Heart right ventricle (tissue), 16 donors: ENCODE data around the gene ADORA1. TPM values are rescaled to one million over a fixed set of nuclear protein-coding genes. Genes with fewer than 3 reads are reported as not detected.

Source experiments
- ATAC-seq, 8 donors: fragments of 200-7000 bp; cut with Tn5 transposase; one replicate each; pipeline ENCODE4 v1.9.1; 2020; ENCODE audit warnings: mild to moderate bottlenecking in 8 of 8, moderate library complexity in 8 of 8, moderate number of reproducible peaks in 1 of 8
- DNase-seq, 2 donors: peaks; one replicate each; pipeline ENCODE4 v3.0.0-alpha.2; 2020
- H3K27ac ChIP-seq, 10 donors: fragments of 200-600 bp; sonication (generic) in 2 of 10; one replicate each; pipeline versions ENCODE4 v1.5.0 to v1.8.0; 2020 to 2022; ENCODE audit warnings: mild to moderate bottlenecking in 3 of 10
- H3K27me3 ChIP-seq, 7 donors: fragments of 200-600 bp; one replicate each; pipeline ENCODE4 v1.8.0; 2021 to 2022; ENCODE audit warnings: mild to moderate bottlenecking in 2 of 7
- H3K36me3 ChIP-seq, 9 donors: fragments of 200-600 bp; sonication (generic) in 1 of 9; one replicate each; pipeline versions ENCODE4 v1.5.0 to v1.8.0; 2020 to 2022; ENCODE audit warnings: mild to moderate bottlenecking in 2 of 9
- H3K4me1 ChIP-seq, 9 donors: fragments of 200-600 bp; sonication (generic) in 1 of 9; one replicate each; pipeline versions ENCODE4 v1.5.0 to v1.8.0; 2020 to 2022; ENCODE audit warnings: mild to moderate bottlenecking in 4 of 9
- H3K4me3 ChIP-seq, 10 donors: fragments of 200-600 bp; sonication (generic) in 2 of 10; one replicate each; pipeline versions ENCODE4 v1.5.0 to v1.8.0; 2020 to 2022; ENCODE audit warnings: mild to moderate bottlenecking in 7 of 10, moderate library complexity in 2 of 10
- H3K9me3 ChIP-seq, 11 donors: fragments of 200-600 bp in 10 of 11; sonication (generic) in 2 of 11; one replicate each; pipeline versions ENCODE4 v1.5.0 to v1.8.0; 2013 to 2022; ENCODE audit warnings: mild to moderate bottlenecking in 2 of 11, control low read depth in 1 of 11, moderate library complexity in 1 of 11
- CTCF ChIP-seq, 9 donors: fragments of 200-600 bp; sonication (generic) in 2 of 9; IDR thresholded peaks; one replicate each; pipeline versions ENCODE4 v1.5.0 to v1.8.0; 2021 to 2022; ENCODE audit warnings: antibody characterized with exemption in 9 of 9, mild to moderate bottlenecking in 5 of 9, moderate library complexity in 1 of 9
- WGBS, 2 donors: extraction: QIAGEN DNeasy Blood & Tissue Kit; methylation state at CpG; one replicate each; pipeline ENCODE4 v1.1.7; 2013; ENCODE audit warnings: inconsistent platforms in 1 of 2; 5-methylcytosine and 5-hydroxymethylcytosine counted together
- intact Hi-C, 10 donors: fragments of 100-400 bp; cut with DNase I; formaldehyde crosslinking; loops; one replicate each; pipeline versions ENCODE4 v1.11.1 to v1.14.2; 2022
- polyA plus RNA-seq, 2 donors: library from polyadenylated mRNA; stranded (reverse); fragments of 200-250 nt; gene quantifications; one replicate each; pipeline ENCODE4 v1.2.3, GENCODE V29; 2013
- total RNA-seq, 10 donors: library from RNA; stranded (reverse); fragmentation: NEBNext Ultra II Directional in 3 of 10; extraction: Animal tissue kit (Norgen Biotek cat#: 25700) in 3 of 10; gene quantifications; one replicate each; pipeline versions ENCODE4 v1.2.1 to v1.2.4, GENCODE V29; 2021 to 2023
- donor health status: Arrhythmogenic right ventricular cardiomyopathy.
- donor health status: ischemic (EF 13 %, LVEDD 7.1; RV severe dilation, severe dysfunction).
- donor health status: healthy with polysubstance abuse.
- donor health status: DM: no; HTN: yes; CAD: no.
- donor health status: DM: no; HTN: no; CAD: no.
- donor health status: ischemic (EF 25% LVEDD 6.9; RV normal size, moderate dysfunction).
- donor health status: ischemic (EF 25% LVEDD 5.7; RV mildly dilated, moderate dysfunction).
- donor health status: healthy.
- donor health status: DM: yes; HTN: yes; CAD: no.
- donor health status: Ischemic cardiomyopathy.
- donor health status: ischemic (EF 35%, LVEDD 5.7; RV mildly dilated, moderate dysfunction).
- donor health status: nonischemic (EF 11% LVEDD 7.7; RV severe dilation, severe dysfunction).
- donor health status: DM: yes; HTN: yes; CAD: no.
- donor health status: PGD.
- donor health status: ischemic (EF 29% LVEDD 5.4; RV normal size, mild dysfunction).
- donor health status: nonischemic (EF 23%, LVEDD 6.1; RV moderate dilation, normal function).

Gene ADORA1
- total and polyA plus RNA-seq, 12 donors: 1.8 to 12.2 (median 8.9) TPM

- no peak overlapping the region for H3K4me3 ChIP-seq
- peaks cover 0 to 11% (median 6%) of the 10 kb centered on the region in 9 donors for H3K4me1 ChIP-seq
- TF ChIP-seq CTCF (IDR thresholded peaks at IDR 0.05): no peak
- no peaks in the 10 kb centered on the region for H3K36me3 ChIP-seq
- DNase-seq: no peak
- intact Hi-C loops: no loop called here
- H3K27ac ChIP-seq: no peak overlapping the region
- no peak for ATAC-seq
- 91 to 94% methylated on average over 13 of the region's 13 CpGs for WGBS, 2 donors
- no peaks in the 10 kb centered on the region for H3K9me3 ChIP-seq
- H3K27me3 ChIP-seq: peaks cover 0 to 3% (median 0%) of the 10 kb centered on the region in 7 donors
These were observed 18.0 kb downstream of the ADORA1 start for GRCh38 chr1:203145321-203146041.

GRCh38 chr1:203146042-203146369 is 18.5 kb downstream of the ADORA1 start:
- Histone ChIP-seq H3K27ac (no peak overlapping the region), H3K36me3 (no peaks in the 10 kb centered on the region), H3K4me3 (no peak overlapping the region), H3K4me1 (peaks cover 0 to 9% (median 1%) of the 10 kb centered on the region in 9 donors), H3K27me3 (peaks cover 0 to under 1% (median 0%) of the 10 kb centered on the region in 7 donors), H3K9me3 (no peaks in the 10 kb centered on the region)
- no peak for TF ChIP-seq CTCF (IDR thresholded peaks at IDR 0.05)
- 97 to 100% methylated on average over 2 of the region's 2 CpGs for WGBS, 2 donors
- intact Hi-C loops: no loop called here
- ATAC-seq (no peak), DNase-seq (no peak)

- TF ChIP-seq CTCF (IDR thresholded peaks at IDR 0.05): no peak
- Histone ChIP-seq H3K27me3 (no peaks in the 10 kb centered on the region), H3K4me3 (no peak overlapping the region), H3K4me1 (peaks cover 0 to 12% (median 0%) of the 10 kb centered on the region in 9 donors), H3K36me3 (no peaks in the 10 kb centered on the region), H3K27ac (no peak overlapping the region), H3K9me3 (no peaks in the 10 kb centered on the region)
- DNase-seq: no peak
- no peak for ATAC-seq
- intact Hi-C loops: no loop called here
- WGBS, 2 donors: 76 to 87% methylated on average over 7 of the region's 7 CpGs
These were observed 19.0 kb downstream of the ADORA1 start for GRCh38 chr1:203146537-203146936.

GRCh38 chr1:203147376-203147775 is 19.9 kb downstream of the ADORA1 start:
- H3K9me3 ChIP-seq: no peaks in the 10 kb centered on the region
- DNase-seq: no peak
- no peaks in the 10 kb centered on the region for H3K27me3 ChIP-seq
- intact Hi-C loops: no loop called here
- WGBS, 2 donors: 84 to 88% methylated on average over 5 of the region's 5 CpGs
- peaks cover 0 to 15% (median 0%) of the 10 kb centered on the region in 9 donors for H3K4me1 ChIP-seq
- H3K27ac ChIP-seq: no peak overlapping the region
- ATAC-seq: no peak
- no peak overlapping the region for H3K4me3 ChIP-seq
- H3K36me3 ChIP-seq: no peaks in the 10 kb centered on the region
- TF ChIP-seq CTCF (IDR thresholded peaks at IDR 0.05): no peak
